GM18873 (cell line): ENCODE measurements around the gene RPS13.
"Not testable (repeated sequence)": the region's sequence is repeated elsewhere in the genome, so short reads cannot be mapped to it uniquely, and the experiment has no call there.

Source experiments
- ATAC-seq: cut with Tn5 transposase; IDR thresholded peaks from one replicate; pipeline ENCODE4 v1.9.1; 2021; ENCODE audit warnings: mild to moderate bottlenecking, moderate library complexity, moderate number of reproducible peaks; ENCODE audit not compliant: unreplicated experiment, low FRiP score

The RPS13 gene

GRCh38 chr11:17036666-17037658 is 40.5 kb downstream of the RPS13 start:
- ATAC-seq = no peak

- ATAC-seq = not testable (repeated sequence)
Measured at GRCh38 chr11:17034027-17034426, 43.4 kb downstream of the RPS13 start.

- no peak for ATAC-seq
Measured at GRCh38 chr11:17026487-17027082, 50.9 kb downstream of the RPS13 start.

GRCh38 chr11:17024924-17025323 is 52.5 kb downstream of the RPS13 start:
- no peak for ATAC-seq
